ENCODE measurements around the gene CTNNA3.

Gene CTNNA3

DNA sequence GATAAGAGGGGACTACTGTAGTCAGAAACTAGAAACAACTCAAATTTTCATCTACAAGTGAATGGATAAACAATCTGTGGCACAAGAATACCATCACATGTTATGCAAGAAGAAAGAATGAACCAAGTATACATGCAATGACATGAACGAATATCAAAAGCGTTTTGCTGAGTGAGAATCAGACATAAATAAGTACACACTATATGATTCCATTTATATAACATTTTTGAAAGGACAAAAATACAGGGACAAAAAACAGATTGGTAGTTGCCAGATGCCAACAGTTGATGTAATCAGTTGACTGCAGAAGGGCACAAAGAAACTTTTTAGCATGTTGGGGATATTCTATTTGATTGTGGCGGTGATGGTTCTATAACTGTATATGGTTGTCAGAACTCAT lies 33.6 kb downstream of the CTNNA3 start:
- H3K9me2 ChIP-seq (replicated peaks; ENCODE audit: control insufficient read depth, low read length), result no peaks in the 10 kb centered on the region
- H3K9me3 ChIP-seq (ENCODE audit: control insufficient read depth, insufficient read depth, low read length), result no peaks in the 10 kb centered on the region
- H3K36me3 ChIP-seq (ENCODE audit: control insufficient read depth, low read length), result no peaks in the 10 kb centered on the region
- H3K4me3 ChIP-seq (ENCODE audit: low read length), result no peak overlapping the region
- no peak overlapping the region for H3K27ac ChIP-seq (ENCODE audit: low read depth, low read length)
- H4K20me1 ChIP-seq (ENCODE audit: control insufficient read depth, insufficient read depth, low read depth, low read length), result no peaks in the 10 kb centered on the region
- 0 out of 2 replicates have a peak, but pooled peaks cover 7% of the 10 kb centered on the region for H3K27me3 ChIP-seq (ENCODE audit: control insufficient read depth, low read length)
- no peak overlapping the region for H3K4me2 ChIP-seq (ENCODE audit: low read length)
- H3F3A ChIP-seq (ENCODE audit: control insufficient read depth, insufficient read depth), result no peaks in the 10 kb centered on the region
- no peaks in the 10 kb centered on the region for H3K79me2 ChIP-seq (ENCODE audit: control insufficient read depth, low read length)
- H3K4me1 ChIP-seq (ENCODE audit: control insufficient read depth, low read length), result 0 out of 2 replicates have a peak, but pooled peaks cover 3% of the 10 kb centered on the region
- TF ChIP-seq, protein P1, sequence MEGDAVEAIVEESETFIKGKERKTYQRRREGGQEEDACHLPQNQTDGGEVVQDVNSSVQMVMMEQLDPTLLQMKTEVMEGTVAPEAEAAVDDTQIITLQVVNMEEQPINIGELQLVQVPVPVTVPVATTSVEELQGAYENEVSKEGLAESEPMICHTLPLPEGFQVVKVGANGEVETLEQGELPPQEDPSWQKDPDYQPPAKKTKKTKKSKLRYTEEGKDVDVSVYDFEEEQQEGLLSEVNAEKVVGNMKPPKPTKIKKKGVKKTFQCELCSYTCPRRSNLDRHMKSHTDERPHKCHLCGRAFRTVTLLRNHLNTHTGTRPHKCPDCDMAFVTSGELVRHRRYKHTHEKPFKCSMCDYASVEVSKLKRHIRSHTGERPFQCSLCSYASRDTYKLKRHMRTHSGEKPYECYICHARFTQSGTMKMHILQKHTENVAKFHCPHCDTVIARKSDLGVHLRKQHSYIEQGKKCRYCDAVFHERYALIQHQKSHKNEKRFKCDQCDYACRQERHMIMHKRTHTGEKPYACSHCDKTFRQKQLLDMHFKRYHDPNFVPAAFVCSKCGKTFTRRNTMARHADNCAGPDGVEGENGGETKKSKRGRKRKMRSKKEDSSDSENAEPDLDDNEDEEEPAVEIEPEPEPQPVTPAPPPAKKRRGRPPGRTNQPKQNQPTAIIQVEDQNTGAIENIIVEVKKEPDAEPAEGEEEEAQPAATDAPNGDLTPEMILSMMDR (IDR thresholded peaks at IDR 0.05; ENCODE audit: low read depth, low read length, poor library complexity, severe bottlenecking), result no peak
- no peak for TF ChIP-seq EZH2phosphoT487 (IDR thresholded peaks at IDR 0.05; ENCODE audit: borderline replicate concordance, low read length)

DNA sequence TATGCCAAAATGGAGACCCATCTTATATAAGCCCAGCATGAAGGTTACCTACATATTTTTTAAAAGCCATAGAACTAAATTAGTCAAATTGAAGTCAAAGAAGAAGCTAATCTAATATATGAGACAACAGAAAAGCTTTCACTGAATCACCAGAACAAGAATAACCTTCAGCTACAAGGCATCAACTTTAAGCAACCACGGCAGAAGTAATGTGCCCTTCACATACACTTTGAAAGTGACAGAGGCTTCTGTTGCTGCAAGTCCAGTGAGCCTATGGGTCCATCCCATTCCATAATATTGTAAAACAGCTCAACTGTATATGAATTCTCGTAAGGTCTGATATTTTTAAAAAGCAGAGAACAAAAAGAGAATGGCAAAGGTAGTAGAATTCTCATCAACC lies 36.5 kb downstream of the CTNNA3 start:
- H3K27me3 ChIP-seq (ENCODE audit: control insufficient read depth, low read length), result 0 out of 2 replicates have a peak, but pooled peaks cover 4% of the 10 kb centered on the region
- H3K4me1 ChIP-seq (ENCODE audit: control insufficient read depth, low read length), result no peaks in the 10 kb centered on the region
- TF ChIP-seq EZH2phosphoT487 (IDR thresholded peaks at IDR 0.05; ENCODE audit: borderline replicate concordance, low read length), result no peak
- TF ChIP-seq, protein P1 (IDR thresholded peaks at IDR 0.05; ENCODE audit: low read depth, low read length, poor library complexity, severe bottlenecking), result no peak
- no peaks in the 10 kb centered on the region for H3K9me2 ChIP-seq (replicated peaks; ENCODE audit: control insufficient read depth, low read length)
- no peak overlapping the region for H3K4me3 ChIP-seq (ENCODE audit: low read length)
- H4K20me1 ChIP-seq (ENCODE audit: control insufficient read depth, insufficient read depth, low read depth, low read length), result no peaks in the 10 kb centered on the region
- no peaks in the 10 kb centered on the region for H3K9me3 ChIP-seq (ENCODE audit: control insufficient read depth, insufficient read depth, low read length)
- H3K79me2 ChIP-seq (ENCODE audit: control insufficient read depth, low read length), result no peaks in the 10 kb centered on the region
- no peak overlapping the region for H3K4me2 ChIP-seq (ENCODE audit: low read length)
- H3F3A ChIP-seq (ENCODE audit: control insufficient read depth, insufficient read depth), result no peaks in the 10 kb centered on the region
- no peak overlapping the region for H3K27ac ChIP-seq (ENCODE audit: low read depth, low read length)
- no peaks in the 10 kb centered on the region for H3K36me3 ChIP-seq (ENCODE audit: control insufficient read depth, low read length)

DNA sequence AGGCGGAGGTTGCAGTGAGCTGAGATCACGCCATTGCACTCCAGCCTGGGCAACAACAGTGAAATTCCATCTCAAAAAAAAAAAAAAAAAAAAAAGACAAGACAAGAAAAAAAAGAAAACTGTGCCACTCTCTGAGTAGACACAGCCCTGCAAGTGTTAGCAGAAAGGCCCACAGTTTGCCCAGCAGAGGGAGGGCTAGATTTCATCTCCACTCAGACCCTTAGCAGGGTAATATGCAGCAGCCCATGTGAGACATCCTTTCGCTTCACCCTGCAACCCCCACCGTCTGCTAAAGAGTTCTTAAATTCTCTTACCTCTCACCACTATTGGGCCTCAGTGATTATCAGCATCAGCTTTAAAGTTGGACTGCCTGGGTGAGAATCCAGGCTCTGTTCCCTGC lies 38.2 kb downstream of the CTNNA3 start:
- no peaks in the 10 kb centered on the region for H3K36me3 ChIP-seq (ENCODE audit: control insufficient read depth, low read length)
- H3K9me3 ChIP-seq (ENCODE audit: control insufficient read depth, insufficient read depth, low read length), result no peaks in the 10 kb centered on the region
- H3K4me3 ChIP-seq (ENCODE audit: low read length), result no peak overlapping the region
- no peaks in the 10 kb centered on the region for H3F3A ChIP-seq (ENCODE audit: control insufficient read depth, insufficient read depth)
- H3K4me2 ChIP-seq (ENCODE audit: low read length), result no peak overlapping the region
- TF ChIP-seq, protein P1 (IDR thresholded peaks at IDR 0.05; ENCODE audit: low read depth, low read length, poor library complexity, severe bottlenecking), result no peak
- TF ChIP-seq EZH2phosphoT487 (IDR thresholded peaks at IDR 0.05; ENCODE audit: borderline replicate concordance, low read length), result no peak
- no peaks in the 10 kb centered on the region for H3K9me2 ChIP-seq (replicated peaks; ENCODE audit: control insufficient read depth, low read length)
- no peaks in the 10 kb centered on the region for H3K4me1 ChIP-seq (ENCODE audit: control insufficient read depth, low read length)
- no peaks in the 10 kb centered on the region for H3K79me2 ChIP-seq (ENCODE audit: control insufficient read depth, low read length)
- no peaks in the 10 kb centered on the region for H4K20me1 ChIP-seq (ENCODE audit: control insufficient read depth, insufficient read depth, low read depth, low read length)
- no peak overlapping the region for H3K27ac ChIP-seq (ENCODE audit: low read depth, low read length)
- 0 out of 2 replicates have a peak, but pooled peaks cover 4% of the 10 kb centered on the region for H3K27me3 ChIP-seq (ENCODE audit: control insufficient read depth, low read length)

Measured in DOHH2 (cell line).